HG03175 (cell line): ENCODE data around the gene PLA2G2E.

Source experiments
- ATAC-seq: cut with Tn5 transposase; IDR thresholded peaks from one replicate; pipeline ENCODE4 v1.9.1; 2021; ENCODE audit warnings: mild to moderate bottlenecking, moderate library complexity; ENCODE audit not compliant: unreplicated experiment

Gene PLA2G2E

GRCh38 chr1:19923137-19923952, at the start of gene PLA2G2E:
Gene PLA2G2E (minus strand): TSS chr1:19923617. CDS start chr1:19923559, 58 bp downstream.
- ATAC-seq, result no peak

GRCh38 chr1:19971664-19972063, 48.2 kb upstream of the PLA2G2E start:
- ATAC-seq, result no peak

GRCh38 chr1:19969898-19970660, 46.7 kb upstream of the PLA2G2E start:
- ATAC-seq, result no peak

GRCh38 chr1:19967808-19968207, 44.4 kb upstream of the PLA2G2E start:
- ATAC-seq, result no peak

GRCh38 chr1:19964542-19964941, 41.1 kb upstream of the PLA2G2E start:
- no peak for ATAC-seq

- no peak for ATAC-seq
Observed at GRCh38 chr1:19963636-19964035, 40.2 kb upstream of the PLA2G2E start.

- no peak for ATAC-seq
Observed at GRCh38 chr1:19960591-19960990, 37.2 kb upstream of the PLA2G2E start.

GRCh38 chr1:19957779-19958178, 34.4 kb upstream of the PLA2G2E start:
- no peak for ATAC-seq

GRCh38 chr1:19955534-19956170, 32.2 kb upstream of the PLA2G2E start:
- no peak for ATAC-seq

- ATAC-seq, result no peak
Observed at GRCh38 chr1:19954059-19954458, 30.6 kb upstream of the PLA2G2E start.

- no peak for ATAC-seq
Observed at GRCh38 chr1:19949016-19949415, 25.6 kb upstream of the PLA2G2E start.

GRCh38 chr1:19946971-19947370, 23.6 kb upstream of the PLA2G2E start:
- ATAC-seq, result no peak

- no peak for ATAC-seq
Observed at GRCh38 chr1:19946331-19946751, 22.9 kb upstream of the PLA2G2E start.

- ATAC-seq, result no peak
Observed at GRCh38 chr1:19945914-19946313, 22.5 kb upstream of the PLA2G2E start.

- ATAC-seq, result no peak
Observed at GRCh38 chr1:19942657-19943056, 19.2 kb upstream of the PLA2G2E start.

- no peak for ATAC-seq
Observed at GRCh38 chr1:19942088-19942487, 18.7 kb upstream of the PLA2G2E start.

GRCh38 chr1:19941206-19941568, 17.8 kb upstream of the PLA2G2E start:
- no peak for ATAC-seq

GRCh38 chr1:19940486-19941205, 17.2 kb upstream of the PLA2G2E start:
- no peak for ATAC-seq

GRCh38 chr1:19938472-19938871, 15.1 kb upstream of the PLA2G2E start:
- ATAC-seq, result no peak

GRCh38 chr1:19936061-19936750, 12.8 kb upstream of the PLA2G2E start:
- no peak for ATAC-seq
